ENCODE measurements around the gene SNX18.

The SNX18 gene

GRCh38 chr5:54563083-54563761 is 45.7 kb downstream of the SNX18 start:
- no peaks in the 10 kb centered on the region for H3K9me3 ChIP-seq (ENCODE audit: control insufficient read depth, insufficient read depth, low read length)
- H3K4me1 ChIP-seq (ENCODE audit: control insufficient read depth, low read length): no peaks in the 10 kb centered on the region
- H3K9me2 ChIP-seq (replicated peaks; ENCODE audit: control insufficient read depth, low read length): no peaks in the 10 kb centered on the region
- no peaks in the 10 kb centered on the region for H3F3A ChIP-seq (ENCODE audit: control insufficient read depth, insufficient read depth)
- no peaks in the 10 kb centered on the region for H3K27me3 ChIP-seq (ENCODE audit: control insufficient read depth, low read length)
- no peaks in the 10 kb centered on the region for H3K79me2 ChIP-seq (ENCODE audit: control insufficient read depth, low read length)
- H3K27ac ChIP-seq (ENCODE audit: low read depth, low read length): no peak overlapping the region
- H4K20me1 ChIP-seq (ENCODE audit: control insufficient read depth, insufficient read depth, low read depth, low read length): no peaks in the 10 kb centered on the region
- TF ChIP-seq CTCF (IDR thresholded peaks at IDR 0.05; ENCODE audit: low read depth, low read length, poor library complexity, severe bottlenecking): no peak
- no peak for TF ChIP-seq EZH2phosphoT487 (IDR thresholded peaks at IDR 0.05; ENCODE audit: borderline replicate concordance, low read length)
- H3K4me3 ChIP-seq (ENCODE audit: low read length): no peak overlapping the region
- no peak overlapping the region for H3K4me2 ChIP-seq (ENCODE audit: low read length)
- no peaks in the 10 kb centered on the region for H3K36me3 ChIP-seq (ENCODE audit: control insufficient read depth, low read length)

- H3K9me3 ChIP-seq (ENCODE audit: control insufficient read depth, insufficient read depth, low read length): no peaks in the 10 kb centered on the region
- no peaks in the 10 kb centered on the region for H3K9me2 ChIP-seq (replicated peaks; ENCODE audit: control insufficient read depth, low read length)
- H3K4me2 ChIP-seq (ENCODE audit: low read length): no peak overlapping the region
- H4K20me1 ChIP-seq (ENCODE audit: control insufficient read depth, insufficient read depth, low read depth, low read length): no peaks in the 10 kb centered on the region
- H3K36me3 ChIP-seq (ENCODE audit: control insufficient read depth, low read length): no peaks in the 10 kb centered on the region
- H3K4me3 ChIP-seq (ENCODE audit: low read length): no peak overlapping the region
- no peaks in the 10 kb centered on the region for H3K79me2 ChIP-seq (ENCODE audit: control insufficient read depth, low read length)
- no peak overlapping the region for H3K27ac ChIP-seq (ENCODE audit: low read depth, low read length)
- H3K4me1 ChIP-seq (ENCODE audit: control insufficient read depth, low read length): no peaks in the 10 kb centered on the region
- no peaks in the 10 kb centered on the region for H3K27me3 ChIP-seq (ENCODE audit: control insufficient read depth, low read length)
- no peaks in the 10 kb centered on the region for H3F3A ChIP-seq (ENCODE audit: control insufficient read depth, insufficient read depth)
- TF ChIP-seq EZH2phosphoT487 (IDR thresholded peaks at IDR 0.05; ENCODE audit: borderline replicate concordance, low read length) (no peak), CTCF (IDR thresholded peaks at IDR 0.05; ENCODE audit: low read depth, low read length, poor library complexity, severe bottlenecking) (no peak)
Observed at GRCh38 chr5:54567996-54568395, 50.4 kb downstream of the SNX18 start.

GRCh38 chr5:54570916-54571315 is 53.4 kb downstream of the SNX18 start:
- no peak overlapping the region for H3K4me3 ChIP-seq (ENCODE audit: low read length)
- H3K27ac ChIP-seq (ENCODE audit: low read depth, low read length): no peak overlapping the region
- no peaks in the 10 kb centered on the region for H3K27me3 ChIP-seq (ENCODE audit: control insufficient read depth, low read length)
- no peaks in the 10 kb centered on the region for H3K9me3 ChIP-seq (ENCODE audit: control insufficient read depth, insufficient read depth, low read length)
- H3K79me2 ChIP-seq (ENCODE audit: control insufficient read depth, low read length): no peaks in the 10 kb centered on the region
- H3K36me3 ChIP-seq (ENCODE audit: control insufficient read depth, low read length): no peaks in the 10 kb centered on the region
- H3K9me2 ChIP-seq (replicated peaks; ENCODE audit: control insufficient read depth, low read length): no peaks in the 10 kb centered on the region
- no peaks in the 10 kb centered on the region for H3K4me1 ChIP-seq (ENCODE audit: control insufficient read depth, low read length)
- H4K20me1 ChIP-seq (ENCODE audit: control insufficient read depth, insufficient read depth, low read depth, low read length): no peaks in the 10 kb centered on the region
- TF ChIP-seq CTCF (IDR thresholded peaks at IDR 0.05; ENCODE audit: low read depth, low read length, poor library complexity, severe bottlenecking) (no peak), EZH2phosphoT487 (IDR thresholded peaks at IDR 0.05; ENCODE audit: borderline replicate concordance, low read length) (no peak)
- H3F3A ChIP-seq (ENCODE audit: control insufficient read depth, insufficient read depth): no peaks in the 10 kb centered on the region
- H3K4me2 ChIP-seq (ENCODE audit: low read length): no peak overlapping the region

Measured in DOHH2 (cell line).